ENCODE measurements around the gene TEX2.

GRCh38 chr17:64281962-64282752 is 19.1 kb upstream of the TEX2 start:
- no peak for TF ChIP-seq TAF1 (IDR thresholded peaks at IDR 0.05; ENCODE audit: low read depth)
- TF ChIP-seq REST (IDR thresholded peaks at IDR 0.05; ENCODE audit: low read depth): no peak
- TF ChIP-seq ZBTB7A (IDR thresholded peaks at IDR 0.05; ENCODE audit: low read depth): no peak
- TF ChIP-seq USF1 (IDR thresholded peaks at IDR 0.05): no peak
- TF ChIP-seq CEBPB (IDR thresholded peaks at IDR 0.05): no peak
